Testis (tissue), 2 donors: ENCODE measurements around the gene USP49.

Experiments used
- CTCF ChIP-seq, 3 experiments: fragments of 450-650 bp in 2 of 3; fragments of 200-600 bp in 1 of 3; sonication (generic) in 1 of 3; IDR thresholded peaks; one replicate each; pipeline ENCODE4 v1.5.1; 2016 to 2019; ENCODE audit warnings: antibody characterized with exemption in 3 of 3, mild to moderate bottlenecking in 2 of 3, moderate library complexity in 1 of 3
- POLR2A ChIP-seq: fragments of 450-650 bp; IDR thresholded peaks from one replicate; pipeline ENCODE4 v1.6.1; 2017; ENCODE audit warnings: antibody characterized with exemption, mild to moderate bottlenecking, moderate library complexity

- TF ChIP-seq CTCF (IDR thresholded peaks at IDR 0.05) (no peak), POLR2A (no peak)
Measured at GRCh38 chr6:41771058-41771983, 123.9 kb downstream of the USP49 start.
